GM18858 (cell line): Measurements from ENCODE around the gene PPP1R3F.

Source experiments
- ATAC-seq: cut with Tn5 transposase; IDR thresholded peaks from one replicate; pipeline ENCODE4 v1.9.1; 2021; ENCODE audit not compliant: unreplicated experiment

The PPP1R3F gene

DNA sequence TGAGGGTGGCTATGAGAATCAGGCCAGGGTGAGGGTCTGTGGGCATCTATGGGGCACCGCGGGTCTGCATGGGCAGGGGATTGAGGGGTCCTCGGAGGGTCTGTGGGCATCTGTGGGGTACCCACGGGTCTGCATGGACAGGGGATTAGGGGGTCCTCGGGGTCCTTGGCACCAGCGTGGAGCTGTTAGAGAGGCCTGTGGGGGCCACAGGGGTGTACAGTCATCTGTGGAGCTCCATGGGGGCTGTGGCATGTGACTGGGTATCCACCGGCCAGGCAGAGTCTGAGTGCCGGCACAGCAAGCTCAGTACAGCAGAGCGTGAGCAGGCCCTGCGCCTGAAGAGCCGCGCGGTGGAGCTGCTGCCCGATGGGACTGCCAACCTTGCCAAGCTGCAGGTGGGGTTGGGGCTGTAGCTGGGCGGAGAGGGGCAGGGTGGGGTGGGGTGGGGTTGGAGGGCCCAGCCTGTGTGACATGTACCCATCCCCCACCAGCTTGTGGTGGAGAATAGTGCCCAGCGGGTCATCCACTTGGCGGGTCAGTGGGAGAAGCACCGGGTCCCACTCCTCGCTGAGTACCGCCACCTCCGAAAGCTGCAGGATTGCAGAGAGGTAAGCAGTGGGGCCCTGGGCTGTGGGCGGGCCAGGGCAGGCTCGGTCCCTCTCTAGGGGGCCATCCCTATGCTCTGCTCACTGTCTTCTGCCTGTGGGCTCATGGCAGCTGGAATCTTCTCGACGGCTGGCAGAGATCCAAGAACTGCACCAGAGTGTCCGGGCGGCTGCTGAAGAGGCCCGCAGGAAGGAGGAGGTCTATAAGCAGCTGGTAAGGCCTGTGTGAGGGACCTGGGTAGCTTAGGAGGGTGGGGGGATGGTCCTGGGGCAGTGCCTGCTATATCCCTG lies 21.4 kb upstream of the PPP1R3F start:
- ATAC-seq = no peak

DNA sequence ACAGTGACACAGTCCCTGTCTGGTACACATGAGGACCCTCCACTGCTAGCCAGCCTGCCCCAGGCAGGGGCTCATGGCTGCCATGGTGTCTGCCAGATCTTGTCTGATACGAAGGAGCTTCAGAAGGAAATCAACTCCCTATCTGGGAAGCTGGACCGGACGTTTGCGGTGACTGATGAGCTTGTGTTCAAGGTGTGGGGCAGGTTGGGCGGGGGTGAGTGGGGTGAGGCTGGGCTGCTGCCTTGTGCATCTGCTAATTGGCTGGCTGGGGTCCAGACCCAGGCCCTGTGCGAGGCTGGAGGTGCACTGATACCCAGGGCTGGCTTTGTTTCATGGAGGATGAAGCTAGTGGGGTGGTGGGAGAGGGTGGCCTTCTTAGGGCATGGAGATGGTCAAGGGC lies 20.5 kb upstream of the PPP1R3F start:
- ATAC-seq = no peak

DNA sequence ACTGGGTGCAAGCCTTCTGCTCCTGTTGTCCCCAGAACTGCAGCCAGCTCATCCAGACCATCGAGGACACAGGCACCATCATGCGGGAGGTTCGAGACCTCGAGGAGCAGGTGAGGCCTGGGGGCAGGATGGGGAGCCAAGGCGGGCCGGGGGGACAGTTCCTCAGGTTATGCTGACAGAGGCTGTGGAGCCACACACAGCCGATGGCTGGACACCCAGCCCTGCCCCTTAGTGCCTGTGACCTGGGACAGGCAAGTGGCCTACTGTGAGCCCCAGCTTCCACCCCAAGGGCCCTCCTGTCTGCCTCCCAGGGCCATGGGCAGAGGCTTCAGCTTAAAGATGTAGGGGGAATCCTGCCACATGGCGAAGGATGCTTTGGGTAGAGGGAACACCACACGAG lies 20.0 kb upstream of the PPP1R3F start:
- ATAC-seq = no peak

- ATAC-seq = no peak
Measured at GRCh38 chrX:49250066-49250465, 19.5 kb upstream of the PPP1R3F start.

DNA sequence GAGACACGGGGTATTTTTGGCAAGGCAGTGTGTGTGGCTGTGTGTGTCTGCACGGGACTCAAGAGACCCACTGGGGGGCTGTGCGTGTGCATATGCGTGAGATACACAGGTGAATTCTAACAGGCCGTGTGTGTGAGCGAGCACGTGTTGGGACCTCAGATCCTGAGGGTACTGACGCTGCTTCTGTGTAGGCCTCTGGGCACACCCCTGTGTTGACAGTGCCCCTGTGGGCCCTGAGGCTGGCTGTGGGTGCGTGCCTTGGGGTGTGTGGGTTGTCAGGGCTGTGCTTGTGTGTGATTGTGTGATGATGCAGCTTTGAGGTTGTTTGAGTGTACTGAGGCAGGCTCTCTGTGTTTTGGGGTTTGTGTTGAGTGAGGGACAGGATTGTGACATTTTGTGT lies 19.0 kb upstream of the PPP1R3F start:
- ATAC-seq = no peak

GRCh38 chrX:49251325-49251724 lies 18.3 kb upstream of the PPP1R3F start:
- ATAC-seq = no peak

DNA sequence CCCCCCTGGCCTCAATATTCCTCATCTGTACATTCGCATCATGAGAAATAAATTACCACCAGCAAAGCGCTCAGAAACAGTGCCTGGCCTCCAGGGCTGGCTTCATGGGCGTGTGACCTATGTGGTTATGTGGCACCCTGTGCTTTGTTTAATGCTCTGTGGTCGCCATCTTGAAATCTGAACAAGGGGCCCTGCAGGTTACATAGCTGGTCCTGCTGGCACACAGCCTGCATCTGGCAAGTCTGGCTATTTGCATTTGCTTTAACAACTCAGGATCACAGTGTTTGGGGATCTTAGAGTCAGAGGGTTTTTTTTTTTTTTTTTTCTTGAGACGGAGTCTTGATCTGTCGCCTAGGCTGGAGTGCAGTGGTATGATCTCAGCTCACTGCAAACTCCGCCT lies 15.0 kb upstream of the PPP1R3F start:
- ATAC-seq = no peak

- ATAC-seq = no peak
Measured at GRCh38 chrX:49256268-49256995, 13.2 kb upstream of the PPP1R3F start.

DNA sequence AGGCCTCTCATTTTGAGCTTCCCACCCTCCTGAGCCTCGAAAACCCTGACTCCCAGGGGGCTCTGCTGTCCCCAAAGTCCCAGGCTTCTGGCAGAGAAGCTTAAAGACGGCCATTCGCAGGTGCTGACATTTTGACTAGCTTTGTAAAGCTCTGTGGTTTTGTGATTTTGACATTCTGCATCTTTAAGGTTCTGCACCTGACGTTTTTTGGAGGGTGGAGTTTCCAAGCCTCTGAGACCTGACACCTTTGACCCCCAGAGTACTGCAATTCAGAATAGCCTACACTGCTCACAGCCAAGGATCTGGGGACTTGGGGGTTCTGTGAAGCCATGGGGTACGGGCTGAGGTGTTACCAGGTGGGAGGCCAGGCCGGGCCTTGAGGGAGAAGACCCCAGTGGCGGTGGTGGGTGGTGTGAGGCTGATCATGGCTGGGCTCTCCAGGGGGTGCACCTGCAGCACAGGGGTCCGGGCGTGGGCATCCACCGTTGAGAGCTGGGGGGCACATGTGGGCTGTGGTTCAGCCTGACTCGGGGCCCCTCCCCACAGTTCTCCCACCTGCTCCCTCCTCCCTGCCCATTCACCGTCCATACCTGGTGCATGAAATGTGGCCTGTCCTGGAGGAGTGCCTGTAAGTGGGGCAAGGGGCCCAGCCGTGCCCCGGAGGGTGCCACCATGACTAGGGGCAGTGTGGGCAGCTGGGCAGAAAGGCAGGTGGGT lies 12.4 kb upstream of the PPP1R3F start:
- no peak for ATAC-seq

DNA sequence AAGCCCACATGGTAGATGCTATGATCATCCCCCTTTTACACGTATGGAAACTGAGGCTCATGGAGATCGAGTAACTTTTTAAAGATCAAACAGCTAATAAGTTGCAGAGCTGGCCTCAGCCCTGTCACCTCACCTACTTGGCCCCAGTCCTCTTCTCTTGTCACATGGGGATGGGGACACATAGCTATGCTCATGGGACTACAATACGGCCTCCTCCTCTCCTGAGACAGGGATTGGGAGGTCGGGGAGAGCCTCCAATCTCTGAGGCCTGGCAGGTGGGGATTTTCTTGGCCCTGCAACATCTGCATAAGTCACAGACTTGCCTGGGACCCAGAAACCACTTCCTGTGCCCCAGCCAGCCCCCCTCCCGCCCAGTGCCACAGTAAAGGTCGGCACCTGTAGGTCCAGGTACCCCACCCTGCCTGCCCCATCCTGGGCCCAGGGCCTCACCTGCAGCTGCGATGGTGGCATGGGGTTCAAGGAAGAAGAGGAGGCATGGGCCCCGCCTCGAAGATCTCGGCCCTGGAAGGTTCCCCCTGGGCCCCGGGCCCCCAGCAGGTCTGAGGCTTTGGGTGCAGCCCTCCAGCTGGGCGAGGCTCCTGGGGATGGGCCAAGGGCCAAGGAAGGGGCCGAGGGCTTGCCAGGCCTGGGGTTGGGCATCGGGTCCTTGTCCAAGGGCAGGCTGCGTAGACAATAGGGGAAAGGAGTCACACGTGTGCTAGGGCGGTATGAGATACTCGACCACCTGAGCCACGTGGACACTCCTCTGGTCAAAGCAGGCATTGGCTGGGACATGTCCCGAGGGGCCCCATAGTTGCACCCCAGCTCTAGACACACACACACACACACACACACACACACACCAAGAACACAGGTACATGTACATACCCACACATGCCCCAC lies 11.5 kb upstream of the PPP1R3F start:
- ATAC-seq = no peak

DNA sequence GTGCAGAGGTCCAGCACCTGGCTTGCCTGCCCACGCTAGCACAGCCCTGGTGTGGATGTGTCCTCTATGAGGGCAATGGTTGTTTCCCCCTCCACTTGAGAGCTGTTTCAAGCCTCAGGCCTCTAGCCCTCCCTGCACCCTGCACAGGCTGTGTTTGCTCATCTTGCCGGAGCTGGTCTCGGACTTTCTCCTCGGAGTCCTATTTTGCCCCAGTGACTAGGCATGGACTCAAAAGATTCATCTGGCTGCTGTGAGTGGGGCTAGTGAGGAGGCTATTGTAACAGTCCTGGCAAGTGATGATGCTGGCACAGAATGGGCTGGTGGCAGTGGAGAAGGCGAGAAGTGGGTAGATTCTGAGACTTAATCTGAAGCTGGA lies 10.9 kb upstream of the PPP1R3F start:
- ATAC-seq = no peak

- ATAC-seq = no peak
Measured at GRCh38 chrX:49260221-49260985, 9.2 kb upstream of the PPP1R3F start.

DNA sequence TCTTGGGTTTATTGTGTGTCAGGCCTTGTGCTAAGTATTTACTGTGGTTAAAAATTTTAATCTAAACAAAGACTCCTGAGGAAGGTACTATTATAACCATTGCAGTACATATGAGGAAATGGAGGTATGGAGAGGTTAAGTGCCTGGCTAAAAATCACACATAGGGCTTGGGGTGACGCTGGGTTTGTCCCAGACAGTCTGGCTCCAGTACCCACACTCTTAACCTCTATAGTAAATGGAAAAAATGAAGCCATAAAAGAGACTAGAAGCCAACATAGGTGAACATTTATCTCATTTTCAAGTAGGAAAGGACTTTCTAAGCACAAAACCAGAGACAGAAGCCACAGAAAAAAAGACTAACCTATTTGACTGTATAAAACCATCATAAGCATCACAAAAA lies 7.0 kb upstream of the PPP1R3F start:
- no peak for ATAC-seq

- no peak for ATAC-seq
Measured at GRCh38 chrX:49263631-49264030, 6.0 kb upstream of the PPP1R3F start.

DNA sequence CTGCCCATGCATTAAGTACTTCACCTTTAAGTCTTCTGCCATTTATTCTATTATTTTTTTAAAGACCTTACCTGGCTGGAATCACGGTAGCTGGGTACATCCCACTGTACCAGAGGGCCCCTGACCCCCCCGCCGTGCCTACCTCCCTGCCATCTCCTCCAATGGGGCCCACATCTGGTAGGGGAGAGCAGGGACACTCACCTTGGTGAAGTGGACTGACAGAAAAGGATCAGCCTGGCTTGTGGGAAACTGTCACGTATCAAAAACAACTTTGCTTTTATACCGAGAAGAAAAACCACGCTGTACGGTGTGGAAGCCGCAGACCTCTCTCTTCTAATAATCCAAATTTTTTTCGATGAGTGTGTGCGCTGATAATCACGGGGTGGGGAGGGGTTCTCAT lies 5.1 kb upstream of the PPP1R3F start, which contains the start of gene FOXP3:
FOXP3 (minus strand) TSS at position 251 of the 400 bp plus-strand sequence. CDS start 6,205 bp downstream, outside the sequence.
- no peak for ATAC-seq

- ATAC-seq = no peak
Measured at GRCh38 chrX:49266523-49267445, 2.8 kb upstream of the PPP1R3F start.

DNA sequence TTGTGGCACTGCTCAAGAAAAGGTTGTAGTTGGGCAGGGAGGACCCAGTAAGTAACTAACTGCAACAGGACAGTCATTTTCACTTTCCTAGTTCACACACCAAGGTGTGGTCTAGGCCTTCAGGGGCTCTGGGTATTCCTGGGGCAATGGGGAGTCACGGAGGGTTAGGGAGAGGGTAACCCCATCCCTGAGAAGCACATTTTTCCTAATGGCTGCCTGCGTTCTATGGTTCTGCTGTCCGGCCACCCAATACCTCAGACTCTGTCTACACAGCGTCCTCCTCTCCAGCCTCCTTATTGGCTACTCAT lies 937 bp upstream of the PPP1R3F start:
- ATAC-seq = no peak

GRCh38 chrX:49269010-49269766 lies 405 bp upstream of the PPP1R3F start:
- peak; percentile 72 for ATAC-seq
